Gastrocnemius medialis (tissue), 4 donors: ENCODE data around the gene MTRFR.

Experiments used
- CTCF ChIP-seq, 5 experiments: fragments of 450-650 bp in 3 of 5; fragments of 200-600 bp in 2 of 5; sonication (generic) in 2 of 5; IDR thresholded peaks in 4 of 5; conservative IDR thresholded peaks in 1 of 5; 1 replicate in 4 of 5; 2 replicates in 1 of 5; pipeline ENCODE4 v1.5.1; 2016 to 2019; ENCODE audit warnings: antibody characterized with exemption in 5 of 5, mild to moderate bottlenecking in 3 of 5, moderate library complexity in 3 of 5
- POLR2A ChIP-seq, 2 donors: fragments of 450-650 bp; IDR thresholded peaks; one replicate each; pipeline ENCODE4 v1.6.1; 2017; ENCODE audit warnings: antibody characterized with exemption in 2 of 2, mild to moderate bottlenecking in 2 of 2, moderate library complexity in 2 of 2

- TF ChIP-seq CTCF (IDR thresholded peaks at IDR 0.05 in 4 of 5, conservative IDR thresholded peaks at IDR 0.05 in 1 of 5) (no peak), POLR2A (IDR thresholded peaks at IDR 0.05) (no peak)
Measured at GRCh38 chr12:123199936-123200335, 33.3 kb upstream of the MTRFR start.
